H1 (cell line): Measurements from ENCODE around the gene RPUSD3. TPM values are rescaled to one million over a fixed set of nuclear protein-coding genes. Genes with fewer than 3 reads are reported as not detected.

Source experiments
- CEBPB ChIP-seq: IDR thresholded peaks from 2 replicates; pipeline ENCODE4 v1.6.1; 2012; ENCODE audit warnings: low read depth, low read length
- JUN ChIP-seq: IDR thresholded peaks from 2 replicates; pipeline ENCODE4 v1.6.1; 2011; ENCODE audit warnings: low read depth, mild to moderate bottlenecking, improper control_type of control experiment, low read length
- KDM5A ChIP-seq: fragments of 200-600 bp; IDR thresholded peaks from 2 replicates; pipeline ENCODE4 v1.7.1; 2012; ENCODE audit warnings: mild to moderate bottlenecking, low read length, inconsistent platforms, mixed read lengths
- RXRA ChIP-seq: IDR thresholded peaks from 2 replicates; pipeline ENCODE4 v1.6.1; 2011; ENCODE audit warnings: low read depth, mild to moderate bottlenecking, low read length, moderate library complexity; ENCODE audit not compliant: insufficient read depth
- SUZ12 ChIP-seq: fragments of 200-600 bp; sonication (generic); IDR thresholded peaks from 2 replicates; pipeline ENCODE4 v1.6.1; 2012; ENCODE audit warnings: mild to moderate bottlenecking, inconsistent platforms, low read length, moderate library complexity, mixed read lengths
- TAF1 ChIP-seq: IDR thresholded peaks from 2 replicates; pipeline ENCODE4 v1.6.1; 2011; ENCODE audit warnings: mild to moderate bottlenecking, low read depth, low read length
- TBP ChIP-seq: IDR thresholded peaks from 2 replicates; pipeline ENCODE4 v1.6.1; 2011; ENCODE audit warnings: low read depth, low read length, improper control_type of control experiment
- TCF12 ChIP-seq: IDR thresholded peaks from 2 replicates; pipeline ENCODE4 v1.6.1; 2011; ENCODE audit warnings: low read depth, mild to moderate bottlenecking, low read length
- TEAD4 ChIP-seq: IDR thresholded peaks from 2 replicates; pipeline ENCODE4 v1.6.1; 2012; ENCODE audit warnings: low read depth, low read length, inconsistent platforms, mixed read lengths
- YY1 ChIP-seq: IDR thresholded peaks from 2 replicates; pipeline ENCODE4 v1.6.1; 2011; ENCODE audit warnings: low read depth, mild to moderate bottlenecking, low read length
- ZNF274 ChIP-seq: IDR thresholded peaks from 2 replicates; pipeline ENCODE4 v1.7.0; 2012; ENCODE audit warnings: low read length, borderline replicate concordance; ENCODE audit errors: extremely low read depth
- polyA plus RNA-seq, 7 experiments: library from polyadenylated mRNA; depleted of rRNA in 3 of 7; stranded (reverse) in 5 of 7; unstranded in 2 of 7; fragments of >200 nt in 5 of 7; fragments of 200-250 nt in 2 of 7; gene quantifications; 1 replicate in 5 of 7; 2 replicates in 1 of 7; 4 replicates in 1 of 7; pipeline versions ENCODE4 v1.2.1 to v1.2.3, GENCODE V29; 2011 to 2013; ENCODE audit warnings: missing spikeins in 2 of 7, mixed read lengths in 2 of 7
- total RNA-seq: library from RNA; stranded (reverse); fragmentation: NEBNext Ultra II Directional; extraction: Animal tissue kit (Norgen Biotek cat#: 25700); gene quantifications from 2 replicates; pipeline ENCODE4 v1.2.1, GENCODE V29; 2021
- TF ChIP-seq, protein P1 (sequence below): fragments of 300-600 bp; sonication (generic); IDR thresholded peaks from 2 replicates; pipeline ENCODE4 v1.7.1; 2012; ENCODE audit warnings: low read length, moderate library complexity, mild to moderate bottlenecking, inconsistent platforms; ENCODE audit not compliant: insufficient replicate concordance

Gene RPUSD3
- total and polyA plus RNA-seq, 2 of the 8 experiments (the other 6 are each of a cell fraction or from before 2014, with no cell fraction given) = 68.4 to 154 TPM

DNA sequence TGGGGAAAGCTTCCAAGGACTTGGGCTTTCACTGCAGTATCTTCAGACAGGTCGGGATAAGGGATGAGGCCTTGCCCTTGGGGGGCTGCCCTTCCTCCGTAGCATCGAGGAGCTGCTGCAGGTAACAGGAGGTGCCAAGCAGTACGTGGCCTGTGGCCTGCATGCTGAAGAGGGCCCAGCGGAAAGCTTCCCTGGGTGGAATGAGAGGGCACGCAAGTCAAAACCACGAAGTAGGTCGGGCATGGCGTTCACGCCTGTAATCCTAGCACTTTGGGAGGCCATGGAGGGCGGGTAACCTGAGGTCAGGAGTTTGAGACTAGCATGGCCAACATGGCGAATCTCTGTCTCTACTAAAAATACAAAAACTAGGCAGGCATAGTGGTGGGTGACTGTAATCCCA is 23.3 kb upstream of the RPUSD3 start (continued):
- TF ChIP-seq, protein P1, sequence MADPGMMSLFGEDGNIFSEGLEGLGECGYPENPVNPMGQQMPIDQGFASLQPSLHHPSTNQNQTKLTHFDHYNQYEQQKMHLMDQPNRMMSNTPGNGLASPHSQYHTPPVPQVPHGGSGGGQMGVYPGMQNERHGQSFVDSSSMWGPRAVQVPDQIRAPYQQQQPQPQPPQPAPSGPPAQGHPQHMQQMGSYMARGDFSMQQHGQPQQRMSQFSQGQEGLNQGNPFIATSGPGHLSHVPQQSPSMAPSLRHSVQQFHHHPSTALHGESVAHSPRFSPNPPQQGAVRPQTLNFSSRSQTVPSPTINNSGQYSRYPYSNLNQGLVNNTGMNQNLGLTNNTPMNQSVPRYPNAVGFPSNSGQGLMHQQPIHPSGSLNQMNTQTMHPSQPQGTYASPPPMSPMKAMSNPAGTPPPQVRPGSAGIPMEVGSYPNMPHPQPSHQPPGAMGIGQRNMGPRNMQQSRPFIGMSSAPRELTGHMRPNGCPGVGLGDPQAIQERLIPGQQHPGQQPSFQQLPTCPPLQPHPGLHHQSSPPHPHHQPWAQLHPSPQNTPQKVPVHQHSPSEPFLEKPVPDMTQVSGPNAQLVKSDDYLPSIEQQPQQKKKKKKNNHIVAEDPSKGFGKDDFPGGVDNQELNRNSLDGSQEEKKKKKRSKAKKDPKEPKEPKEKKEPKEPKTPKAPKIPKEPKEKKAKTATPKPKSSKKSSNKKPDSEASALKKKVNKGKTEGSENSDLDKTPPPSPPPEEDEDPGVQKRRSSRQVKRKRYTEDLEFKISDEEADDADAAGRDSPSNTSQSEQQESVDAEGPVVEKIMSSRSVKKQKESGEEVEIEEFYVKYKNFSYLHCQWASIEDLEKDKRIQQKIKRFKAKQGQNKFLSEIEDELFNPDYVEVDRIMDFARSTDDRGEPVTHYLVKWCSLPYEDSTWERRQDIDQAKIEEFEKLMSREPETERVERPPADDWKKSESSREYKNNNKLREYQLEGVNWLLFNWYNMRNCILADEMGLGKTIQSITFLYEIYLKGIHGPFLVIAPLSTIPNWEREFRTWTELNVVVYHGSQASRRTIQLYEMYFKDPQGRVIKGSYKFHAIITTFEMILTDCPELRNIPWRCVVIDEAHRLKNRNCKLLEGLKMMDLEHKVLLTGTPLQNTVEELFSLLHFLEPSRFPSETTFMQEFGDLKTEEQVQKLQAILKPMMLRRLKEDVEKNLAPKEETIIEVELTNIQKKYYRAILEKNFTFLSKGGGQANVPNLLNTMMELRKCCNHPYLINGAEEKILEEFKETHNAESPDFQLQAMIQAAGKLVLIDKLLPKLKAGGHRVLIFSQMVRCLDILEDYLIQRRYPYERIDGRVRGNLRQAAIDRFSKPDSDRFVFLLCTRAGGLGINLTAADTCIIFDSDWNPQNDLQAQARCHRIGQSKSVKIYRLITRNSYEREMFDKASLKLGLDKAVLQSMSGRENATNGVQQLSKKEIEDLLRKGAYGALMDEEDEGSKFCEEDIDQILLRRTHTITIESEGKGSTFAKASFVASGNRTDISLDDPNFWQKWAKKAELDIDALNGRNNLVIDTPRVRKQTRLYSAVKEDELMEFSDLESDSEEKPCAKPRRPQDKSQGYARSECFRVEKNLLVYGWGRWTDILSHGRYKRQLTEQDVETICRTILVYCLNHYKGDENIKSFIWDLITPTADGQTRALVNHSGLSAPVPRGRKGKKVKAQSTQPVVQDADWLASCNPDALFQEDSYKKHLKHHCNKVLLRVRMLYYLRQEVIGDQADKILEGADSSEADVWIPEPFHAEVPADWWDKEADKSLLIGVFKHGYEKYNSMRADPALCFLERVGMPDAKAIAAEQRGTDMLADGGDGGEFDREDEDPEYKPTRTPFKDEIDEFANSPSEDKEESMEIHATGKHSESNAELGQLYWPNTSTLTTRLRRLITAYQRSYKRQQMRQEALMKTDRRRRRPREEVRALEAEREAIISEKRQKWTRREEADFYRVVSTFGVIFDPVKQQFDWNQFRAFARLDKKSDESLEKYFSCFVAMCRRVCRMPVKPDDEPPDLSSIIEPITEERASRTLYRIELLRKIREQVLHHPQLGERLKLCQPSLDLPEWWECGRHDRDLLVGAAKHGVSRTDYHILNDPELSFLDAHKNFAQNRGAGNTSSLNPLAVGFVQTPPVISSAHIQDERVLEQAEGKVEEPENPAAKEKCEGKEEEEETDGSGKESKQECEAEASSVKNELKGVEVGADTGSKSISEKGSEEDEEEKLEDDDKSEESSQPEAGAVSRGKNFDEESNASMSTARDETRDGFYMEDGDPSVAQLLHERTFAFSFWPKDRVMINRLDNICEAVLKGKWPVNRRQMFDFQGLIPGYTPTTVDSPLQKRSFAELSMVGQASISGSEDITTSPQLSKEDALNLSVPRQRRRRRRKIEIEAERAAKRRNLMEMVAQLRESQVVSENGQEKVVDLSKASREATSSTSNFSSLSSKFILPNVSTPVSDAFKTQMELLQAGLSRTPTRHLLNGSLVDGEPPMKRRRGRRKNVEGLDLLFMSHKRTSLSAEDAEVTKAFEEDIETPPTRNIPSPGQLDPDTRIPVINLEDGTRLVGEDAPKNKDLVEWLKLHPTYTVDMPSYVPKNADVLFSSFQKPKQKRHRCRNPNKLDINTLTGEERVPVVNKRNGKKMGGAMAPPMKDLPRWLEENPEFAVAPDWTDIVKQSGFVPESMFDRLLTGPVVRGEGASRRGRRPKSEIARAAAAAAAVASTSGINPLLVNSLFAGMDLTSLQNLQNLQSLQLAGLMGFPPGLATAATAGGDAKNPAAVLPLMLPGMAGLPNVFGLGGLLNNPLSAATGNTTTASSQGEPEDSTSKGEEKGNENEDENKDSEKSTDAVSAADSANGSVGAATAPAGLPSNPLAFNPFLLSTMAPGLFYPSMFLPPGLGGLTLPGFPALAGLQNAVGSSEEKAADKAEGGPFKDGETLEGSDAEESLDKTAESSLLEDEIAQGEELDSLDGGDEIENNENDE = no peak
- TF ChIP-seq JUN = no peak
- no peak for TF ChIP-seq TEAD4
- TF ChIP-seq TCF12 = no peak
- TF ChIP-seq SUZ12 = no peak
- no peak for TF ChIP-seq CEBPB
- no peak for TF ChIP-seq RXRA
- no peak for TF ChIP-seq YY1
- no peak for TF ChIP-seq TBP
- TF ChIP-seq KDM5A = no peak
- TF ChIP-seq TAF1 = no peak
- TF ChIP-seq ZNF274 = no peak
- TF ChIP-seq, all 59 proteins: peak for 0
